OCI-LY3 (cell line): ENCODE results near the gene TRPV6.

Experiments used
- H2AFZ ChIP-seq: fragments of 200-600, 300-600 bp; shearing (Covaris generic); 2 replicates; pipeline ENCODE4 v1.6.0; 2014; ENCODE audit warnings: antibody characterized with exemption, low read depth, low read length
- H3K27ac ChIP-seq: fragments of 200-600, 300-600 bp; sonication (generic); 2 replicates; pipeline ENCODE4 v1.5.1; 2014; ENCODE audit warnings: mild to moderate bottlenecking, low read length, moderate library complexity, mixed read lengths
- H3K27me3 ChIP-seq: fragments of 200-600, 300-600 bp; sonication (generic); 2 replicates; pipeline ENCODE4 v1.6.1; 2014; ENCODE audit warnings: low read depth, low read length, mixed read lengths
- H3K36me3 ChIP-seq: fragments of 200-600, 300-600 bp; sonication (generic); replicated peaks from 2 replicates; pipeline ENCODE3; 2014; ENCODE audit warnings: low read depth, low read length, mixed read lengths
- H3K4me1 ChIP-seq: fragments of 300-600, 200-600 bp; sonication (generic); 2 replicates; pipeline ENCODE4 v1.6.1; 2014; ENCODE audit warnings: low read length, mixed read lengths
- H3K4me2 ChIP-seq: fragments of 200-600, 300-600 bp; sonication (generic); 2 replicates; pipeline ENCODE4 v1.6.1; 2014; ENCODE audit warnings: low read length, mixed read lengths
- H3K4me3 ChIP-seq: fragments of 300-600, 200-600 bp; sonication (generic); 2 replicates; pipeline ENCODE4 v1.5.1; 2014; ENCODE audit warnings: antibody characterized with exemption, mild to moderate bottlenecking, low read length, moderate library complexity
- H3K79me2 ChIP-seq: fragments of 300-600, 200-600 bp; shearing (Covaris generic); 2 replicates; pipeline ENCODE4 v1.6.1; 2014; ENCODE audit warnings: mild to moderate bottlenecking, low read length, mixed read lengths
- H3K9ac ChIP-seq: fragments of 300-600, 200-600 bp; shearing (Covaris generic); 2 replicates; pipeline ENCODE4 v1.6.0; 2014; ENCODE audit warnings: mild to moderate bottlenecking, low read length, moderate library complexity
- H3K9me3 ChIP-seq: fragments of 200-600, 300-600 bp; shearing (Covaris generic); 2 replicates; pipeline ENCODE4 v1.6.1; 2014; ENCODE audit warnings: low read length, mixed read lengths; ENCODE audit not compliant: insufficient read depth
- H4K20me1 ChIP-seq: fragments of 200-600, 300-600 bp; sonication (generic); 2 replicates; pipeline ENCODE4 v1.6.1; 2016; ENCODE audit warnings: low read length, mixed read lengths; ENCODE audit not compliant: insufficient read depth
- EZH2phosphoT487 ChIP-seq: fragments of 200-600 bp; shearing (Covaris generic); IDR thresholded peaks from 2 replicates; pipeline ENCODE4 v1.6.1; 2018; ENCODE audit warnings: antibody characterized with exemption, mixed run types, low read depth
- TF ChIP-seq, protein P1 (sequence below): fragments of 200-600, 300-600 bp; sonication (generic); IDR thresholded peaks from 2 replicates; pipeline ENCODE4 v1.5.1; 2014; ENCODE audit warnings: antibody characterized with exemption, low read length, low read depth

Gene TRPV6

DNA sequence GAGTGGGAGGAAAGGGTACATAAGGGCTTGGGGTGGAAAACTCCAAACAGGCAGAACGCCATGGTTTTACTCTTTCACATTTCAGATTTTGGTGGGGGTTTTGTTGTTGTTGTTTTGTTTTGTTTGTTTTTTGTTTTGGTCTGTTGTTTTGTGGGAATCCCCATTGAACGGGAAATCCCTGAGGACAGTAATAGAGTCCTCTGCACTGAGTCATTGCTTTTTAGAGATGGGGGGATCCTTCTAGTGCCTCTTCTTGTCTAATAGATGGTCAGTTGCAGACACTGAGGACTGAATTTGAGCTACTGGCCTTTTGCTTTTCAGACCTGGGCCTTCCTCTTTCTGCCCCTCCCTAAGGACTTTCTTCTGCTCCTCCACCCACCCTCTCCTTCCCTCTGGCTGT lies 28.0 kb upstream of the TRPV6 start:
- Histone ChIP-seq H4K20me1 (no peaks in the 10 kb centered on the region), H3K27ac (no peak overlapping the region), H3K4me1 (no peaks in the 10 kb centered on the region), H3K9me3 (no peaks in the 10 kb centered on the region), H3K27me3 (peaks cover 67% of the 10 kb centered on the region), H3K4me3 (no peak overlapping the region), H3K9ac (no peak overlapping the region), H3K4me2 (no peak overlapping the region), H3K79me2 (no peaks in the 10 kb centered on the region), H3K36me3 (no peaks in the 10 kb centered on the region), H2AFZ (no peak overlapping the region)
- TF ChIP-seq EZH2phosphoT487, result no peak
- TF ChIP-seq, protein P1, sequence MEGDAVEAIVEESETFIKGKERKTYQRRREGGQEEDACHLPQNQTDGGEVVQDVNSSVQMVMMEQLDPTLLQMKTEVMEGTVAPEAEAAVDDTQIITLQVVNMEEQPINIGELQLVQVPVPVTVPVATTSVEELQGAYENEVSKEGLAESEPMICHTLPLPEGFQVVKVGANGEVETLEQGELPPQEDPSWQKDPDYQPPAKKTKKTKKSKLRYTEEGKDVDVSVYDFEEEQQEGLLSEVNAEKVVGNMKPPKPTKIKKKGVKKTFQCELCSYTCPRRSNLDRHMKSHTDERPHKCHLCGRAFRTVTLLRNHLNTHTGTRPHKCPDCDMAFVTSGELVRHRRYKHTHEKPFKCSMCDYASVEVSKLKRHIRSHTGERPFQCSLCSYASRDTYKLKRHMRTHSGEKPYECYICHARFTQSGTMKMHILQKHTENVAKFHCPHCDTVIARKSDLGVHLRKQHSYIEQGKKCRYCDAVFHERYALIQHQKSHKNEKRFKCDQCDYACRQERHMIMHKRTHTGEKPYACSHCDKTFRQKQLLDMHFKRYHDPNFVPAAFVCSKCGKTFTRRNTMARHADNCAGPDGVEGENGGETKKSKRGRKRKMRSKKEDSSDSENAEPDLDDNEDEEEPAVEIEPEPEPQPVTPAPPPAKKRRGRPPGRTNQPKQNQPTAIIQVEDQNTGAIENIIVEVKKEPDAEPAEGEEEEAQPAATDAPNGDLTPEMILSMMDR, result no peak

DNA sequence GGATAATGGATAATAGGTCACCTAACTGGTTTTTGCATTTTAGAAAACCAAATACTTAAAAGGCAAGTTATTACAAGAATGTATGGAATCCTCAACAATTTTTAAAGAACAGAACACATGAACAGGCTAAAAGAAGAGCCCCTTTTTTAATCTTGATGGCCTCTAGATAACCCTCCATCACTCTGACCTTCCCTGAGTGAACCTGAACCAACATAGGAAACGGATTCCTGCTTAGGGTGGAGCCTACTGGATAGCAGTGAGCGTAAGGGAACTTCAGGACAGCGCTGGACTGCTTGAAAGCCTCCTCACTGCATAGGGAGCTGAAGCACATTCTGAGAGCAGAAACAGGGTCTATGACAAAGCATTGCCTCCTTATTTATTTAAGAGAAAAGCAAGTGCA lies 27.5 kb upstream of the TRPV6 start:
- no peak overlapping the region for H3K4me3 ChIP-seq
- H4K20me1 ChIP-seq, result no peaks in the 10 kb centered on the region
- H3K27me3 ChIP-seq, result peaks cover 62% of the 10 kb centered on the region
- no peak for TF ChIP-seq EZH2phosphoT487
- TF ChIP-seq, protein P1, result no peak
- no peaks in the 10 kb centered on the region for H3K36me3 ChIP-seq
- no peak overlapping the region for H2AFZ ChIP-seq
- H3K9ac ChIP-seq, result no peak overlapping the region
- no peak overlapping the region for H3K27ac ChIP-seq
- H3K4me1 ChIP-seq, result no peaks in the 10 kb centered on the region
- H3K4me2 ChIP-seq, result no peak overlapping the region
- no peaks in the 10 kb centered on the region for H3K79me2 ChIP-seq
- no peaks in the 10 kb centered on the region for H3K9me3 ChIP-seq

DNA sequence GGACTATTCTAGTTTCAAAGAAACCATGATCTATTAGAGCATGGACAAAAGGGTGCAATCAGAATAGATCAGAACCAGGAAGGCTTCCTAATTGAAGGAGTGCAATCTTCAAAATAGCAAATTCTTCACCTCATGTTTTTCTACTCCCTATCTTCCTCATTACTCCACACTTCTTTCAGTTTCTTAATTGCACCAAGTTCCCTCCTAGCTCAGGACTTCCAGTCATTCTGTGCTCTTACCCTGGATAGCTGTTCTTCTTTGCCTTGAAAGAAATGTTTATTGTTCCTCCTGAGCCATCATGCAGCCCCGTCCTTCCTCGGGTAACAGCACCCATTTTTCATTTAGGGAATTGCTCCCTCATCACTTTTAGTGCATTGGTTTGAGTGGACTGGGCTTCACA lies 24.9 kb upstream of the TRPV6 start:
- Histone ChIP-seq H3K4me1 (no peaks in the 10 kb centered on the region), H3K9ac (no peak overlapping the region), H2AFZ (no peak overlapping the region), H3K27me3 (peaks cover 41% of the 10 kb centered on the region), H3K9me3 (0 out of 2 replicates have a peak, but pooled peaks cover 4% of the 10 kb centered on the region), H3K27ac (no peak overlapping the region), H3K36me3 (no peaks in the 10 kb centered on the region), H3K79me2 (no peaks in the 10 kb centered on the region), H4K20me1 (no peaks in the 10 kb centered on the region), H3K4me2 (no peak overlapping the region), H3K4me3 (no peak overlapping the region)
- TF ChIP-seq EZH2phosphoT487, result no peak
- TF ChIP-seq, protein P1, result no peak

DNA sequence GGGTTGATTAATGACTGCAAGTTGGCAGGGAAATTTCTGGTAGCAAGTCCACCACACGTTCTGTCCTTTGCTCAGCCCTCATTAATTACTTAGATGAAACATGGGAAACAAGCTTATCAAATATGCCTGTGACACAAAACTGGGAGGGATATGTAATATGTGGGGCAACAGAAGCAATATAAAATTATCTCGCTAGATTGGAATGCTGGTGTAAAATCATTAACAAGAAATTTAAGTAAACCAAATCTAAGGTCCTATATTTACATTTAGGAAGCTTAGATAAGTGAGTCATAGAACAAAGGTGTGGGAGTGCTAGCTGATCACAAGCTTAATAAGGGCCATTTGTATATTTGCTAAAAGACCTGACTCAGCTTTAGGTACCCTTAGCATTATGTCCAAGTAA lies 24.5 kb upstream of the TRPV6 start:
- Histone ChIP-seq H3K27ac (no peak overlapping the region), H3K4me2 (no peak overlapping the region), H3K4me1 (no peaks in the 10 kb centered on the region), H2AFZ (no peak overlapping the region), H3K27me3 (peaks cover 41% of the 10 kb centered on the region), H3K9ac (no peak overlapping the region), H3K79me2 (no peaks in the 10 kb centered on the region), H3K36me3 (no peaks in the 10 kb centered on the region), H3K4me3 (no peak overlapping the region), H4K20me1 (no peaks in the 10 kb centered on the region), H3K9me3 (peaks cover 7% of the 10 kb centered on the region; the same call in 1 of the 2 replicates)
- TF ChIP-seq EZH2phosphoT487, result no peak
- TF ChIP-seq, protein P1, result no peak
